ENCODE data around the gene RNFT2. TPM values are rescaled to one million over a fixed set of nuclear protein-coding genes. Genes with fewer than 3 reads are reported as not detected.
"Not testable (repeated sequence)": the region's sequence is repeated elsewhere in the genome, so short reads cannot be mapped to it uniquely, and the experiment has no call there.

Gene RNFT2
- total RNA-seq, 4 donors from 2014 or later: 0.68 to 1.2 (median 1.2) TPM; not detected in 1

- no peak overlapping the region for H3K4me3 ChIP-seq (ENCODE audit: low read depth, poor library complexity, severe bottlenecking)
- intact Hi-C loops (cut with DNase I; ENCODE audit: low total_unique reads): no loop called here
- no peak for DNase-seq (ENCODE audit: low spot score in 2 of 2)
- WGBS, 2 donors: 82 to 89% methylated on average over 10 of the region's 10 CpGs
- TF ChIP-seq, protein P1, sequence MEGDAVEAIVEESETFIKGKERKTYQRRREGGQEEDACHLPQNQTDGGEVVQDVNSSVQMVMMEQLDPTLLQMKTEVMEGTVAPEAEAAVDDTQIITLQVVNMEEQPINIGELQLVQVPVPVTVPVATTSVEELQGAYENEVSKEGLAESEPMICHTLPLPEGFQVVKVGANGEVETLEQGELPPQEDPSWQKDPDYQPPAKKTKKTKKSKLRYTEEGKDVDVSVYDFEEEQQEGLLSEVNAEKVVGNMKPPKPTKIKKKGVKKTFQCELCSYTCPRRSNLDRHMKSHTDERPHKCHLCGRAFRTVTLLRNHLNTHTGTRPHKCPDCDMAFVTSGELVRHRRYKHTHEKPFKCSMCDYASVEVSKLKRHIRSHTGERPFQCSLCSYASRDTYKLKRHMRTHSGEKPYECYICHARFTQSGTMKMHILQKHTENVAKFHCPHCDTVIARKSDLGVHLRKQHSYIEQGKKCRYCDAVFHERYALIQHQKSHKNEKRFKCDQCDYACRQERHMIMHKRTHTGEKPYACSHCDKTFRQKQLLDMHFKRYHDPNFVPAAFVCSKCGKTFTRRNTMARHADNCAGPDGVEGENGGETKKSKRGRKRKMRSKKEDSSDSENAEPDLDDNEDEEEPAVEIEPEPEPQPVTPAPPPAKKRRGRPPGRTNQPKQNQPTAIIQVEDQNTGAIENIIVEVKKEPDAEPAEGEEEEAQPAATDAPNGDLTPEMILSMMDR (IDR thresholded peaks at IDR 0.05): no peak
- TF ChIP-seq POLR2A (IDR thresholded peaks at IDR 0.05): no peak
Measured at GRCh38 chr12:116735084-116735483, 3.0 kb upstream of the RNFT2 start.

DNA sequence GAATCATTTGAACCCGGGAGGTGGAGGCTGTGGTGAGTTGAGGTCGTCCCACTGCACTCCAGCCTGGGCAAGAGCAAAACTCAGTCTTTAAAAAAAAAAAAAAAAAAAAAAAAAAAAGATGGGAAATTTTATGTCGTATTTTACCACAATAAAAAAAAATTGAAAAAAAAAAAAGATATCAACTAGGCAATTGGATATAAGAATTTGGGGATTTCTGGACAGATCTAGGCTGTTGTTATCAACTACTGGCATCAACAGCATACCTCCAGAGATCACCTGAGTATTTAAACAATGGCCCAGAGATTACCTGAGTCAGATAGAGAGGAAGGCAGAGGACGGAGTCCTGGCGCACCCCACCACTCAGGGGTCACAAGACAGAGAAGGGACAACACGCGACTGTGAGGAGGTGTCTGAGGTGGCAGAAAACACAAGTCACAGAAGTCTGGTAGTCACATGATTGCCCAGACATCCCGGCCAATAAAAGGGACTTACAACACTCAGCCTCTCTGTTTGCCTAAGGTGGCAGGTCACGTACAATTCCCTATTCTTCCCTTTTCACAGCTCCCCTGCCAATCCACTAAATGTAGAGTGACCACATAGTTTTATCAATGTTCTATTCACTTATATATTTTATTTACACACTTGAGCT lies 2.0 kb upstream of the RNFT2 start:
- intact Hi-C loops (cut with DNase I; ENCODE audit: low total_unique reads): no loop called here
- 62 to 65% methylated on average over 9 of the region's 9 CpGs for WGBS, 2 donors
- TF ChIP-seq, protein P1 (IDR thresholded peaks at IDR 0.05): no peak
- no peak for TF ChIP-seq POLR2A (IDR thresholded peaks at IDR 0.05)
- no peak for DNase-seq (ENCODE audit: low spot score in 2 of 2)
- H3K4me3 ChIP-seq (ENCODE audit: low read depth, poor library complexity, severe bottlenecking): no peak overlapping the region

GRCh38 chr12:116736962-116737773 lies 947 bp upstream of the RNFT2 start:
- H3K4me3 ChIP-seq (ENCODE audit: low read depth, poor library complexity, severe bottlenecking): peak overlapping the region; percentile 59
- no peak for TF ChIP-seq POLR2A (IDR thresholded peaks at IDR 0.05)
- TF ChIP-seq, protein P1 (IDR thresholded peaks at IDR 0.05): no peak
- intact Hi-C loops (cut with DNase I; ENCODE audit: low total_unique reads): no loop called here
- no peak for DNase-seq (ENCODE audit: low spot score in 2 of 2)
- WGBS, 2 donors: 1% methylated on average over 24 of the region's 24 CpGs

GRCh38 chr12:116739381-116739887 lies 1.3 kb downstream of the RNFT2 start:
- intact Hi-C loops (cut with DNase I; ENCODE audit: low total_unique reads): no loop called here
- DNase-seq (ENCODE audit: low spot score in 2 of 2): no peak
- TF ChIP-seq, protein P1 (IDR thresholded peaks at IDR 0.05): no peak
- no peak for TF ChIP-seq POLR2A (IDR thresholded peaks at IDR 0.05)
- no peak overlapping the region for H3K4me3 ChIP-seq (ENCODE audit: low read depth, poor library complexity, severe bottlenecking)
- 80 to 90% methylated on average over 7 of the region's 7 CpGs for WGBS, 2 donors

DNA sequence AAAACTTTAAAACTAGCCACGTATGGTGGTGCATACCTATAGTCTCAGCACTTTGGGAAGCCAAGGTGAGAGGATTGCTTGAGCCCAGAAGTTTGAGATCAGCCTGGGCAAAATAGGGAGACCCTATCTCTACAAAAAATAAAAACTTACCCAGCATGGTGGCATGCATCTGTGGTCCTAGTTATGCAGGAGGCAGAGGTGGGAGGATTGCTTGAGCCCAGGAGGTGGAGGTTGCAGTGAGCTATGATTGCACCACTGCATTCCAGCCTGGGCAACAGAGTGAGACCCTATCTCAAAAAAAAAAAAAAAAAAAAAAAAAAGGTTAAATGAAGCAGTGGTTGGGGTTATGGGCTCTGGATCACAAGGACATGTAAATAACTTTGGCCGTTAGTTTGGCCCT lies 4.7 kb downstream of the RNFT2 start:
- DNase-seq (ENCODE audit: low spot score in 2 of 2); H3K4me3 ChIP-seq (ENCODE audit: low read depth, poor library complexity, severe bottlenecking); intact Hi-C loops (cut with DNase I; ENCODE audit: low total_unique reads): not testable (repeated sequence)
- WGBS, 2 donors: 75 to 89% methylated on average over 2 of the region's 2 CpGs

DNA sequence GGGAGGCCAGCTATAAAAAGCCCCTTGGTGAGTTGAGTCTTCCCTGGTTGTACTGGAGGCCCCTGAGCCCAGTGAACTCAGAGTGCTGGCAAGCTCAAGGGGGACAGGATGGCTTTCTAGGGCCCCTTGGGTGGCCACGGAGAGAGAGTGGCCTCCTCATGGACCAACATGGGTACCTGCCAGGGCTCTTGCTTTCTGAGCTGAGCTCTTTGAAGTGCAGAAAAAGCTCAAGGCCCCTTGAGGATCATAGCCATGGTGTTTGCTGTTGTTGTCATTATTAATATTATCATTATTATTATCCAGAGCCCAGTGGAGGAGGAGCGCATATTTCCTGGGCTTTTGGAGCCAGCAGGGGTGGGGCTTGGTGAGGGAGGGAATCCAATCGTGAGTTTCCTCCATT lies 6.7 kb downstream of the RNFT2 start:
- TF ChIP-seq, protein P1 (IDR thresholded peaks at IDR 0.05): no peak
- no peak for TF ChIP-seq POLR2A (IDR thresholded peaks at IDR 0.05)
- H3K4me3 ChIP-seq (ENCODE audit: low read depth, poor library complexity, severe bottlenecking): no peak overlapping the region
- intact Hi-C loops (cut with DNase I; ENCODE audit: low total_unique reads): no loop called here
- 47 to 48% methylated on average over 3 of the region's 3 CpGs for WGBS, 2 donors
- DNase-seq (ENCODE audit: low spot score in 2 of 2): no peak

All from lower leg skin (tissue), 4 donors.